C1 segment of cervical spinal cord (tissue), 14 donors: ENCODE measurements around the gene SETDB1.
A peak's percentile ranks its signal among the peaks of the same experiment; 100 is the strongest.
"Not testable (repeated sequence)": the region's sequence is repeated elsewhere in the genome, so short reads cannot be mapped to it uniquely, and the experiment has no call there.

Experiments used
- DNase-seq, 14 donors: peaks; one replicate each; lab custom pipeline; 2025; lab: John Stamatoyannopoulos, UW

The SETDB1 gene

GRCh38 chr1:150928775-150929174 lies 2.6 kb downstream of the SETDB1 start:
- DNase-seq: not testable (repeated sequence)

- DNase-seq: no peak
These were observed 5.6 kb downstream of the SETDB1 start for GRCh38 chr1:150931773-150932172.

GRCh38 chr1:150944856-150945255 lies 18.7 kb downstream of the SETDB1 start:
- no peak for DNase-seq

- no peak for DNase-seq
These were observed 28.5 kb downstream of the SETDB1 start for GRCh38 chr1:150954708-150955107.

- DNase-seq: no peak
These were observed 29.1 kb downstream of the SETDB1 start for GRCh38 chr1:150955280-150955679.

- DNase-seq: no peak
These were observed 31.5 kb downstream of the SETDB1 start for GRCh38 chr1:150957666-150958065.

GRCh38 chr1:150960646-150961045 lies 34.5 kb downstream of the SETDB1 start:
- DNase-seq: no peak

- no peak for DNase-seq
These were observed 35.6 kb downstream of the SETDB1 start for GRCh38 chr1:150961756-150962155.

GRCh38 chr1:150963321-150964163 lies 37.4 kb downstream of the SETDB1 start:
- DNase-seq: no peak

GRCh38 chr1:150964164-150964489 lies 38.0 kb downstream of the SETDB1 start:
- no peak for DNase-seq

- DNase-seq: no peak
These were observed 39.4 kb downstream of the SETDB1 start for GRCh38 chr1:150965605-150966004.

- DNase-seq: peak in 4 of 14 donors; percentile 6 to 43 (median 15)
These were observed 39.8 kb downstream of the SETDB1 start for GRCh38 chr1:150966011-150966410.

GRCh38 chr1:150967936-150968335 lies 41.8 kb downstream of the SETDB1 start:
- no peak for DNase-seq

- peak in 10 of 14 donors; percentile 5 to 73 (median 48) for DNase-seq
These were observed 42.3 kb downstream of the SETDB1 start for GRCh38 chr1:150968491-150968890.

GRCh38 chr1:150969626-150970025 lies 43.5 kb downstream of the SETDB1 start:
- DNase-seq: no peak

GRCh38 chr1:150970808-150971582 lies 44.8 kb downstream of the SETDB1 start:
- peak in 10 of 14 donors; percentile 9 to 75 (median 25) for DNase-seq

GRCh38 chr1:150971583-150972416 lies 45.6 kb downstream of the SETDB1 start:
- peak in 5 of 14 donors; percentile 7 to 48 (median 40) for DNase-seq

GRCh38 chr1:150972417-150972940 lies 46.3 kb downstream of the SETDB1 start:
- peak in 1 of 14 donors; percentile 7 for DNase-seq

GRCh38 chr1:150973258-150973835 lies 47.2 kb downstream of the SETDB1 start:
- DNase-seq: peak in 5 of 14 donors; percentile 43 to 70 (median 62)

- DNase-seq: peak in 12 of 14 donors; percentile 25 to 83 (median 58)
These were observed 47.8 kb downstream of the SETDB1 start for GRCh38 chr1:150973836-150974579.
